ENCODE measurements around the gene SMIM23. TPM values are rescaled to one million over a fixed set of nuclear protein-coding genes. Genes with fewer than 3 reads are reported as not detected.

The SMIM23 gene
- total RNA-seq, 1 experiment from 2014 or later = not detected

GRCh38 chr5:171795381-171795780 is 9.8 kb downstream of the SMIM23 start:
- intact Hi-C loops (cut with micrococcal nuclease) = no loop called here
- Mint-ChIP-seq H3K27ac (ENCODE audit: low read depth, unreplicated experiment) (no peak overlapping the region), H3K27me3 (ENCODE audit: insufficient read depth, unreplicated experiment) (peaks cover 4% of the 10 kb centered on the region), H3K9me3 (ENCODE audit: unreplicated experiment) (no peaks in the 10 kb centered on the region), H3K36me3 (ENCODE audit: insufficient read depth, unreplicated experiment) (no peaks in the 10 kb centered on the region), H3K4me1 (ENCODE audit: insufficient read depth, unreplicated experiment) (no peaks in the 10 kb centered on the region), H3K4me3 (ENCODE audit: unreplicated experiment) (no peak overlapping the region)
- DNase-seq (ENCODE audit: unreplicated experiment) = peak; percentile 23
- CTCF ChIA-PET = interaction anchor here (1.3 kb wide), 1 partner anchor 12 kb away, joined by 5 read pairs; no protein-coding TSS in a partner anchor
- POLR2A ChIA-PET = interaction anchor here (0.9 to 1.2 kb wide), 5 partner anchors 12 to 48 kb away, joined by 3 to 6 read pairs (median 4); no protein-coding TSS in a partner anchor
- no TSS peak for BruUV-seq (replicated peaks)
- TF ChIP-seq CTCF (IDR thresholded peaks at IDR 0.05; ENCODE audit: unreplicated experiment) = no peak

DNA sequence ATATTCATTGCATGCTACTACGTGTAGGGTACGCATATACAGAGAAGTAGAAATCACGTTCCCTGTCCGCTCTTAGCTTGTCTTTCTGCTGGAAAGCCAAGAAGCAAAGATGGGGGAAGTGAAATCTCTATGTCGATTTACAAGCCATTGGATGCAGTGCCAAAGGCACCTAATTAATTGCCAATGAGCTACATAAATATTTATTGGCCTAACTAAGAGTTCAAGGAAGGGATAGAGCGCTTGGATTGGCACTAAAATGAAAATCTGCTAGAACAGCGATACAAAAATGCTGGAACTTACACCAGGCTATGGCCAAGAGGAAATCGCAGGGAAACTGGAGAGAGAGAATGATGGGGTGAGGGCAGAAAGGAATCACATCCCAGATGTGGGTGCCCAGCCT is 10.8 kb downstream of the SMIM23 start:
- DNase-seq (ENCODE audit: unreplicated experiment) = no peak
- Mint-ChIP-seq H3K9me3 (ENCODE audit: unreplicated experiment) (no peaks in the 10 kb centered on the region), H3K27me3 (ENCODE audit: insufficient read depth, unreplicated experiment) (no peaks in the 10 kb centered on the region), H3K36me3 (ENCODE audit: insufficient read depth, unreplicated experiment) (no peaks in the 10 kb centered on the region), H3K27ac (ENCODE audit: low read depth, unreplicated experiment) (no peak overlapping the region), H3K4me1 (ENCODE audit: insufficient read depth, unreplicated experiment) (no peaks in the 10 kb centered on the region), H3K4me3 (ENCODE audit: unreplicated experiment) (no peak overlapping the region)
- BruUV-seq (replicated peaks) = no TSS peak
- intact Hi-C loops (cut with micrococcal nuclease) = no loop called here
- POLR2A ChIA-PET = interaction anchor here (0.6 to 0.9 kb wide), 2 partner anchors 16 to 109 kb away, joined by 4 to 6 read pairs; no protein-coding TSS in a partner anchor
- no peak for TF ChIP-seq CTCF (IDR thresholded peaks at IDR 0.05; ENCODE audit: unreplicated experiment)
- CTCF ChIA-PET = interaction anchor here (0.6 to 1.3 kb wide), 2 partner anchors 10 to 13 kb away, joined by 3 to 5 read pairs; no protein-coding TSS in a partner anchor

DNA sequence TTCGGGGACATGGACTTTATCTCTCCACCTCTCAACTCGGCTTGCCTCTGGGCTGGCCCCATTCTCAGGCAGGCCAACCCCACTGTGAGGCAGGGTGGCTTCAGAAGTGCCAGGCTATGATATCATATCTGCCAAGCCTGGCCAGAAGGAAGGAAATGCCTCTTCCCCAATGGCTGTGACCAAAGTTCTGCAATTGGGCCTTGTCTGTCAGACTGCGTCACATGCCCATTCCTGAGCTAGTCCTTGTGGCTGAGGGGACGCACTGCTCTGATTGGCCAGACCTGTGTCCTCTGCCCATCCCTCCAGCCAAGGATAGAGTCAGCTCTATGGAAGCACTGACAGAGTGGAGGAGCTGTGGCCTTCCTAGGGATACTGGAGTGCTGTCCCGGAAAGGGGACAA is 11.9 kb downstream of the SMIM23 start:
- Mint-ChIP-seq H3K36me3 (ENCODE audit: insufficient read depth, unreplicated experiment) (no peaks in the 10 kb centered on the region), H3K4me3 (ENCODE audit: unreplicated experiment) (no peak overlapping the region), H3K27me3 (ENCODE audit: insufficient read depth, unreplicated experiment) (peaks cover under 1% of the 10 kb centered on the region), H3K9me3 (ENCODE audit: unreplicated experiment) (no peaks in the 10 kb centered on the region), H3K4me1 (ENCODE audit: insufficient read depth, unreplicated experiment) (no peaks in the 10 kb centered on the region), H3K27ac (ENCODE audit: low read depth, unreplicated experiment) (no peak overlapping the region)
- POLR2A ChIA-PET = no interaction called here
- no peak for DNase-seq (ENCODE audit: unreplicated experiment)
- TF ChIP-seq CTCF (IDR thresholded peaks at IDR 0.05; ENCODE audit: unreplicated experiment) = no peak
- BruUV-seq (replicated peaks) = no TSS peak
- CTCF ChIA-PET = no interaction called here
- intact Hi-C loops (cut with micrococcal nuclease) = no loop called here

DNA sequence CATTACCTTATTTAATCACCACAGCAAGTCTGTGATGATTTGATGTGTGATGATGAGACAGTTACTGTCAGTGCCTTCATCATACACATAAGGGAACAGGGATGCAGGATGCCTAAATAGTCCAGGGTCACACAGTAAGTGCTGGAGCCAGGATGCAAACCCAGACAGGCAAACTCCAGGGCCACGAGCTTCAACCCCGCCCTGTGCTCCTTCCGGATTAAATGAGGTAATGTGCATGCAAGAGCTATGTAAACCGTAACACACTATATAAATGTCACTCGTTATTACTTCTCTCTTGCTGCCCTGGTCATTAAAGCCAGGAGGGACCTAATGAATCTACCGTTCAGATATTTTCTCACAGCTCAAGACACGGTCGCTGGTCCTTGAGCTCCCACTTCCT is 12.8 kb downstream of the SMIM23 start:
- peaks cover 10% of the 10 kb centered on the region for H3K27me3 Mint-ChIP-seq (ENCODE audit: insufficient read depth, unreplicated experiment)
- no peaks in the 10 kb centered on the region for H3K9me3 Mint-ChIP-seq (ENCODE audit: unreplicated experiment)
- ChIA-PET POLR2A (interaction anchor here (0.6 kb wide), 1 partner anchor 65 kb away, joined by 4 read pairs; no protein-coding TSS in a partner anchor), CTCF (interaction anchor here (0.8 kb wide), 1 partner anchor 51 kb away, joined by 4 read pairs; no protein-coding TSS in a partner anchor)
- H3K27ac Mint-ChIP-seq (ENCODE audit: low read depth, unreplicated experiment) = no peak overlapping the region
- intact Hi-C loops (cut with micrococcal nuclease) = no loop called here
- H3K4me3 Mint-ChIP-seq (ENCODE audit: unreplicated experiment) = no peak overlapping the region
- DNase-seq (ENCODE audit: unreplicated experiment) = no peak
- H3K4me1 Mint-ChIP-seq (ENCODE audit: insufficient read depth, unreplicated experiment) = no peaks in the 10 kb centered on the region
- TF ChIP-seq CTCF (IDR thresholded peaks at IDR 0.05; ENCODE audit: unreplicated experiment) = no peak
- BruUV-seq (replicated peaks) = no TSS peak
- no peaks in the 10 kb centered on the region for H3K36me3 Mint-ChIP-seq (ENCODE audit: insufficient read depth, unreplicated experiment)
